Measurements from ENCODE around the gene CYP4F22. TPM values are rescaled to one million over a fixed set of nuclear protein-coding genes. Genes with fewer than 3 reads are reported as not detected.
"Not testable (repeated sequence)": the region's sequence is repeated elsewhere in the genome, so short reads cannot be mapped to it uniquely, and the experiment has no call there.

CYP4F22 gene
- total RNA-seq, 1 experiment from 2014 or later = 4.9 TPM

GRCh38 chr19:15532779-15533521, 24.6 kb downstream of the CYP4F22 start (continued):
- peak; percentile 62 for TF ChIP-seq YY1 (IDR thresholded peaks at IDR 0.05; ENCODE audit: extremely low read depth, insufficient replicate concordance, low read depth, low read length)
- no peak for TF ChIP-seq EZH2 (IDR thresholded peaks at IDR 0.05)
- peak; percentile 59 for TF ChIP-seq RAD21 (IDR thresholded peaks at IDR 0.05; ENCODE audit: low read depth)

DNA sequence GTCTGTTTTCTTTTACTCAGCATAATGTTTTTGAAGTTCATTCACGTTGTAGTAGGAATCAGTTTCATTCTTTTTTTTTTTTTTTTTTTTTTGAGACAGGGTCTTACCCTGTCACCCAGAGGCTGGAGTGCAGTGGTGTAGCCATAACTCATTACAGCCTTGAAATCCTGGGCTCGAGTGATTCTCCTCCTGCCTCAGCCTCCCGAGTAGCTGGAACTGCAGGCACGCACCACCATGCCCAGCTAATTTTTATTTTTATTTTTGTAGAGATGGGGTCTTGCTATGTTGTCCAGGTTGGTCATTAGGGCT, 25.2 kb downstream of the CYP4F22 start:
- peaks cover 9 to 29% of the 10 kb centered on the region in 2 experiments for H3K4me1 ChIP-seq (ENCODE audit: control insufficient read depth in 1 of 2, insufficient read depth in 2 of 2, low read length in 2 of 2)
- BruUV-seq (replicated peaks); H4K20me1 ChIP-seq (ENCODE audit: insufficient read depth); H3K9ac ChIP-seq (ENCODE audit: low read length); CTCF ChIA-PET; H3K27me3 ChIP-seq (ENCODE audit: insufficient read depth, low read length); H2AFZ ChIP-seq (ENCODE audit: low read depth, low read length, poor library complexity, severe bottlenecking); H3K9me3 ChIP-seq (ENCODE audit: control insufficient read depth in 1 of 2, insufficient read depth in 1 of 2, low read depth in 1 of 2, low read length in 2 of 2); H3K4me3 ChIP-seq (replicated peaks in 1 of 2; ENCODE audit: low read depth in 1 of 2, low read length in 2 of 2); DNase-seq (ENCODE audit: low read depth, low spot score); H3K36me3 ChIP-seq (ENCODE audit: control insufficient read depth in 1 of 2, insufficient read depth in 2 of 2, low read length in 2 of 2); POLR2A ChIA-PET; intact Hi-C loops (cut with micrococcal nuclease); H3K27ac ChIP-seq (ENCODE audit: low read depth, low read length); ATAC-seq; H3K9me2 ChIP-seq (ENCODE audit: insufficient read depth); H3K79me2 ChIP-seq (ENCODE audit: insufficient read depth, low read length): not testable (repeated sequence)
- RAD21 ChIA-PET (ENCODE audit: low non-redundant PET in 1 of 2, low total read pairs in 2 of 2, uncharacterized antibody in 2 of 2, unreplicated experiment in 2 of 2) = interaction anchor here in 1 of 2 experiments (0.5 to 0.6 kb wide), 2 partner anchors 15 to 35 kb away, joined by 3 to 4 read pairs; no protein-coding TSS in a partner anchor
- peak overlapping the region; percentile 38; the same call in 1 of the 2 replicates for H3K4me2 ChIP-seq (ENCODE audit: low read length)

DNA sequence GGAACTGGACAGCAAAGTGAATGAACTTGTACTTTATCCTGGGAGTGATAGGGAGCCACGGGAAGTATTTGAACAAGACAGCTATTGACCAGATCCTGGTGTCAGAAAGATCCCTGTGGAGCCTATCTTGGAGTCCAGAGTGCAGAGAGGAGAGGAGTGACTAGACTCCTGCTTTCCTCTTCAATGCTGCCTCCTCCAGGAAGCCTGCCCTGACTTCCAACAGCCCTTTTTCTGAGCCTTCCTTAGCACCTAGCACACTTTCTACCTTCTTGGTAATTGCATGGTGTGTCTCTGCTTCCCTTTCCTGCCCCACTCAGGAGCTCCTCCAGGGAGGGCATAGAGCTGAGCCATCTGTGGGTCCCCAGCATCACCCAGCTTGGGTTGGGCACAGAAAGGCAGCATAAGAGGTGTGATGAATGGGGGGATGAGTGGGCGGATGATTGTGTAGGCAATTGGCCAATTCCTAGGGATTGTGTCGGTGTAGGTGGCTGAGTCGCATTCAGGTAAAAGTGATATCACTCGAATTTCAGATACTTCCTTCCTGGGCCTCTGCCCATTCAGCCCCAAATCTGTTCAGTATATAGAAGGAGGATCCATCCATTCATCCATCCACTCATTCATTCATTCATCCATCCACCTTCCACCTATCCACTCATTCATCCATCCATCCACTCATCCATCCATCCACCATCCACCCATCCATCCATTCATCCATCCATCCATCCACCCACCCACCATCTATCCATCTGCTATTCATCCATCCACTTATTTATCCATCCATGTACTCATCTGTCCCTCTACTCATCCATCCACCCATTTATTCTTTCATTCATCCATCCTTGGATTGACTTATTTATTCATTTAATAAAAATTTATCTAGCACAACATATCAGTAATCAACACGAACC, 26.9 kb downstream of the CYP4F22 start:
- no peak overlapping the region for H3K27ac ChIP-seq (ENCODE audit: low read depth, low read length)
- no peaks in the 10 kb centered on the region for H3K9me2 ChIP-seq (ENCODE audit: insufficient read depth)
- H3K79me2 ChIP-seq (ENCODE audit: insufficient read depth, low read length) = no peaks in the 10 kb centered on the region
- intact Hi-C loops (cut with micrococcal nuclease) = no loop called here
- H3K4me1 ChIP-seq (ENCODE audit: control insufficient read depth in 1 of 2, insufficient read depth in 2 of 2, low read length in 2 of 2) = peaks cover 9 to 22% of the 10 kb centered on the region in 2 experiments
- ChIA-PET POLR2A (no interaction called here), CTCF (interaction anchor here (1.8 kb wide), 1 partner anchor 20 kb away, joined by 4 read pairs; no protein-coding TSS in a partner anchor), RAD21 (ENCODE audit: low non-redundant PET in 1 of 2, low total read pairs in 2 of 2, uncharacterized antibody in 2 of 2, unreplicated experiment in 2 of 2) (interaction anchor here in 1 of 2 experiments (0.6 kb wide), 1 partner anchor 19 kb away, joined by 3 read pairs; no protein-coding TSS in a partner anchor)
- no peaks in the 10 kb centered on the region for H3K9me3 ChIP-seq (ENCODE audit: control insufficient read depth in 1 of 2, insufficient read depth in 1 of 2, low read depth in 1 of 2, low read length in 2 of 2)
- no peaks in the 10 kb centered on the region for H4K20me1 ChIP-seq (ENCODE audit: insufficient read depth)
- H3K36me3 ChIP-seq (ENCODE audit: control insufficient read depth in 1 of 2, insufficient read depth in 2 of 2, low read length in 2 of 2) = no peaks in the 10 kb centered on the region
- no peak overlapping the region for H3K9ac ChIP-seq (ENCODE audit: low read length)
- TF ChIP-seq EZH2 (IDR thresholded peaks at IDR 0.05) (no peak), EGR1 (IDR thresholded peaks at IDR 0.05; ENCODE audit: low read depth) (peak; percentile 61; the same call in 1 of the 2 replicates), CBX3 (IDR thresholded peaks at IDR 0.05; ENCODE audit: low read depth) (no peak)
- DNase-seq (ENCODE audit: low read depth, low spot score) (no peak), ATAC-seq (no peak)
- H3K4me2 ChIP-seq (ENCODE audit: low read length) = 0 out of 2 replicates have a peak overlapping the region, but pooled peaks have one; percentile 21
- H2AFZ ChIP-seq (ENCODE audit: low read depth, low read length, poor library complexity, severe bottlenecking) = no peak overlapping the region
- H3K4me3 ChIP-seq (replicated peaks in 1 of 2; ENCODE audit: low read depth in 1 of 2, low read length in 2 of 2) = no peak overlapping the region
- BruUV-seq (replicated peaks) = no TSS peak
- no peaks in the 10 kb centered on the region for H3K27me3 ChIP-seq (ENCODE audit: insufficient read depth, low read length)

Measured in HCT116 (cell line).